HCT116 (cell line): Measurements from ENCODE around the gene SLC5A4. TPM values are rescaled to one million over a fixed set of nuclear protein-coding genes. Genes with fewer than 3 reads are reported as not detected.

Source experiments
- ATAC-seq: fragments of 200-7000 bp; cut with Tn5 transposase; 2 replicates; pipeline ENCODE4 v1.9.1; 2020; ENCODE audit warnings: mild to moderate bottlenecking, moderate library complexity
- BruUV-seq: library from RNA; stranded (reverse); fragments of 400-500 nt; replicated peaks from 2 replicates; lab custom pipeline; 2021; lab: Mats Ljungman, UMichigan
- CTCF ChIA-PET: fragments of 300-600 bp; sonication (Branson Sonifier 250); formaldehyde crosslinking; loops from one replicate; lab custom pipeline; 2021; ENCODE audit warnings: antibody characterized with exemption; lab: Charles Lee
- POLR2A ChIA-PET: fragments of 300-600, 350-600 bp; sonication (Branson Sonifier 250); formaldehyde crosslinking; loops from one replicate; lab custom pipeline; 2021; ENCODE audit warnings: antibody characterized with exemption; lab: Charles Lee
- RAD21 ChIA-PET, 2 experiments: fragments of 300-600 bp; sonication (Branson Sonifier 250); formaldehyde crosslinking; loops; one replicate each; lab custom pipeline; 2023; ENCODE audit warnings: low total read pairs in 2 of 2; ENCODE audit not compliant: uncharacterized antibody in 2 of 2, unreplicated experiment in 2 of 2, low non-redundant PET in 1 of 2; lab: Charles Lee
- DNase-seq: peaks from one replicate; pipeline ENCODE4 v3.0.0-alpha.2; 2010; ENCODE audit warnings: low read depth, low spot score
- H2AFZ ChIP-seq: fragments of 200-600 bp; shearing (Covaris generic), sonication (generic); 2 replicates; pipeline ENCODE4 v1.6.1; 2017; ENCODE audit warnings: low read depth, mixed run types, mixed read lengths, antibody characterized with exemption, low read length; ENCODE audit not compliant: poor library complexity, severe bottlenecking
- H3K27ac ChIP-seq: 2 replicates; pipeline ENCODE4 v1.5.1; 2012; ENCODE audit warnings: low read depth, low read length
- H3K27me3 ChIP-seq: fragments of 200-600 bp; sonication (generic); 2 replicates; pipeline ENCODE4 v1.6.1; 2016; ENCODE audit warnings: mixed run types, low read length, mixed read lengths; ENCODE audit not compliant: insufficient read depth
- H3K36me3 ChIP-seq, 2 experiments: fragments of 200-500 bp in 1 of 2; fragments of 200-600 bp in 1 of 2; sonication (Bioruptor generic) in 1 of 2; sonication (generic) in 1 of 2; 2 replicates each; pipeline versions ENCODE4 v1.5.1 to v1.6.1; 2014 to 2016; ENCODE audit warnings: low read length in 2 of 2, inconsistent platforms in 1 of 2, mixed read lengths in 1 of 2, mixed run types in 1 of 2; ENCODE audit not compliant: insufficient read depth in 2 of 2, control insufficient read depth in 1 of 2
- H3K4me1 ChIP-seq, 2 experiments: fragments of 200-600 bp in 1 of 2; sonication (generic) in 1 of 2; 2 replicates each; pipeline versions ENCODE4 v1.5.1 to v1.6.1; 2012 to 2017; ENCODE audit warnings: low read length in 2 of 2, inconsistent platforms in 1 of 2, mild to moderate bottlenecking in 1 of 2, mixed read lengths in 1 of 2, mixed run types in 1 of 2, moderate library complexity in 1 of 2; ENCODE audit not compliant: insufficient read depth in 2 of 2, control insufficient read depth in 1 of 2
- H3K4me2 ChIP-seq: fragments of 200-600 bp; sonication (generic); 2 replicates; pipeline ENCODE4 v1.6.1; 2017; ENCODE audit warnings: mixed run types, low read length, mixed read lengths
- H3K4me3 ChIP-seq, 2 experiments: fragments of 200-600 bp in 1 of 2; sonication (generic) in 1 of 2; replicated peaks in 1 of 2; 2 replicates each; pipeline ENCODE4 v1.5.1; 2011 to 2016; ENCODE audit warnings: low read length in 2 of 2, control low read depth in 1 of 2, low read depth in 1 of 2, mild to moderate bottlenecking in 1 of 2, mixed read lengths in 1 of 2, mixed run types in 1 of 2
- H3K79me2 ChIP-seq: fragments of 200-600 bp; sonication (generic); 2 replicates; pipeline ENCODE4 v1.6.1; 2017; ENCODE audit warnings: mild to moderate bottlenecking, mixed run types, low read length, moderate library complexity, mixed read lengths; ENCODE audit not compliant: insufficient read depth
- H3K9ac ChIP-seq: fragments of 200-600 bp; sonication (generic); 2 replicates; pipeline ENCODE4 v1.6.1; 2016; ENCODE audit warnings: low read length, mixed read lengths
- H3K9me2 ChIP-seq: fragments of 200-600 bp; sonication (generic), shearing (Covaris generic); 2 replicates; pipeline ENCODE4 v1.6.1; 2017; ENCODE audit warnings: mixed run types, mild to moderate bottlenecking, moderate library complexity; ENCODE audit not compliant: insufficient read depth
- H3K9me3 ChIP-seq, 2 experiments: fragments of 200-500 bp in 1 of 2; fragments of 200-600 bp in 1 of 2; sonication (Bioruptor generic) in 1 of 2; sonication (generic) in 1 of 2; 2 replicates each; pipeline ENCODE4 v1.6.1; 2014 to 2017; ENCODE audit warnings: low read length in 2 of 2, mixed read lengths in 2 of 2, inconsistent platforms in 1 of 2, low read depth in 1 of 2, mild to moderate bottlenecking in 1 of 2, mixed run types in 1 of 2, moderate library complexity in 1 of 2; ENCODE audit not compliant: control insufficient read depth in 1 of 2, insufficient read depth in 1 of 2
- H4K20me1 ChIP-seq: fragments of 200-600 bp; sonication (generic), shearing (Covaris generic); 2 replicates; pipeline ENCODE4 v1.6.1; 2017; ENCODE audit warnings: mixed run types, mild to moderate bottlenecking, moderate library complexity; ENCODE audit not compliant: insufficient read depth
- CBX3 ChIP-seq: IDR thresholded peaks from 2 replicates; pipeline ENCODE4 v1.6.1; 2012; ENCODE audit warnings: low read depth
- CEBPB ChIP-seq: IDR thresholded peaks from 2 replicates; pipeline ENCODE4 v1.6.1; 2012; ENCODE audit warnings: low read depth
- CTCF ChIP-seq, 3 experiments: fragments of 200-600 bp in 1 of 3; sonication (generic) in 1 of 3; IDR thresholded peaks in 2 of 3; conservative IDR thresholded peaks in 1 of 3; 2 replicates each; pipeline ENCODE4 v1.5.1; 2012 to 2017; ENCODE audit warnings: low read depth in 2 of 3, low read length in 2 of 3, antibody characterized with exemption in 1 of 3, borderline replicate concordance in 1 of 3, control low read depth in 1 of 3, mild to moderate bottlenecking in 1 of 3, mixed read lengths in 1 of 3, mixed run types in 1 of 3, moderate library complexity in 1 of 3; ENCODE audit not compliant: insufficient read depth in 1 of 3
- ELF1 ChIP-seq: IDR thresholded peaks from 2 replicates; pipeline ENCODE4 v1.6.1; 2012; ENCODE audit warnings: low read depth, borderline replicate concordance
- EZH2phosphoT487 ChIP-seq: fragments of 200-600 bp; IDR thresholded peaks from 2 replicates; pipeline ENCODE4 v1.6.1; 2018; ENCODE audit warnings: antibody characterized with exemption, borderline replicate concordance
- FOSL1 ChIP-seq: IDR thresholded peaks from 2 replicates; pipeline ENCODE4 v1.6.1; 2012; ENCODE audit warnings: low read depth
- MAX ChIP-seq: IDR thresholded peaks from 2 replicates; pipeline ENCODE4 v1.6.1; 2012
- POLR2A ChIP-seq: IDR thresholded peaks from 2 replicates; pipeline ENCODE4 v1.7.0; 2011; ENCODE audit warnings: borderline replicate concordance; ENCODE audit not compliant: insufficient read depth, insufficient read length; ENCODE audit errors: extremely low read depth
- POLR2AphosphoS5 ChIP-seq: IDR thresholded peaks from 2 replicates; pipeline ENCODE4 v1.6.1; 2011; ENCODE audit warnings: mild to moderate bottlenecking, low read depth, low read length, moderate library complexity
- RAD21 ChIP-seq: IDR thresholded peaks from 2 replicates; pipeline ENCODE4 v1.6.1; 2012; ENCODE audit warnings: low read depth, mild to moderate bottlenecking
- SP1 ChIP-seq: IDR thresholded peaks from 2 replicates; pipeline ENCODE4 v1.6.1; 2012; ENCODE audit warnings: low read depth
- SRF ChIP-seq: IDR thresholded peaks from 2 replicates; pipeline ENCODE4 v1.6.1; 2012; ENCODE audit warnings: low read depth
- YY1 ChIP-seq: IDR thresholded peaks from 2 replicates; pipeline ENCODE4 v1.6.1; 2011; ENCODE audit warnings: low read length, low read depth, moderate library complexity, mild to moderate bottlenecking; ENCODE audit not compliant: insufficient replicate concordance; ENCODE audit errors: extremely low read depth
- ZBTB33 ChIP-seq: IDR thresholded peaks from 2 replicates; pipeline ENCODE4 v1.6.1; 2011; ENCODE audit warnings: mild to moderate bottlenecking, low read length, moderate library complexity; ENCODE audit not compliant: insufficient replicate concordance; ENCODE audit errors: extremely low read depth
- ZFX ChIP-seq: fragments of 450-650 bp; IDR thresholded peaks from 2 replicates; pipeline ENCODE4 v1.6.1; 2017
- intact Hi-C: fragments of 100-400 bp; cut with micrococcal nuclease; formaldehyde crosslinking; loops from 2 replicates; pipeline ENCODE4 v1.10.0; 2022
- total RNA-seq: library from RNA; stranded (reverse); gene quantifications from one replicate; pipeline ENCODE4 v1.2.1, GENCODE V29; 2021; ENCODE audit not compliant: unreplicated experiment

The SLC5A4 gene
- total RNA-seq, 1 experiment from 2014 or later: 0.22 TPM

GRCh38 chr22:32261306-32261705 lies 6.2 kb upstream of the SLC5A4 start:
- Histone ChIP-seq H4K20me1 (no peaks in the 10 kb centered on the region), H3K9me3 (no peaks in the 10 kb centered on the region)
- TF ChIP-seq SP1: no peak
- TF ChIP-seq, all 23 proteins: peak for 0
- no peak overlapping the region for H3K4me3 ChIP-seq
- no peaks in the 10 kb centered on the region for H3K36me3 ChIP-seq
- ChIA-PET CTCF (no interaction called here), RAD21 (no interaction called here), POLR2A (no interaction called here)
- BruUV-seq: no TSS peak
- H3K27ac ChIP-seq: no peak overlapping the region
- no peak overlapping the region for H2AFZ ChIP-seq
- no peaks in the 10 kb centered on the region for H3K9me2 ChIP-seq
- H3K9ac ChIP-seq: no peak overlapping the region
- H3K27me3 ChIP-seq: no peaks in the 10 kb centered on the region
- peaks cover 3 to 5% of the 10 kb centered on the region in 2 experiments; a peak in 2 of 4 replicates for H3K4me1 ChIP-seq
- ATAC-seq (no peak), DNase-seq (no peak)
- no peak overlapping the region for H3K4me2 ChIP-seq
- no peaks in the 10 kb centered on the region for H3K79me2 ChIP-seq
- intact Hi-C loops: no loop called here

GRCh38 chr22:32258791-32259190 lies 3.6 kb upstream of the SLC5A4 start:
- intact Hi-C loops: no loop called here
- Histone ChIP-seq H3K27ac (no peak overlapping the region), H3K79me2 (no peaks in the 10 kb centered on the region), H2AFZ (no peak overlapping the region), H3K4me2 (no peak overlapping the region), H3K4me3 (no peak overlapping the region), H3K9me3 (no peaks in the 10 kb centered on the region), H4K20me1 (no peaks in the 10 kb centered on the region), H3K9ac (no peak overlapping the region), H3K36me3 (no peaks in the 10 kb centered on the region), H3K27me3 (no peaks in the 10 kb centered on the region), H3K4me1 (no peaks in the 10 kb centered on the region), H3K9me2 (no peaks in the 10 kb centered on the region)
- no TSS peak for BruUV-seq
- ChIA-PET CTCF (no interaction called here), POLR2A (no interaction called here), RAD21 (no interaction called here)
- no peak for DNase-seq
- no peak for ATAC-seq
- TF ChIP-seq ZBTB33 (no peak), ZFX (no peak), YY1 (no peak), RAD21 (no peak), POLR2A (no peak), SRF (no peak), CTCF (IDR thresholded peaks at IDR 0.05 in 2 of 3, conservative IDR thresholded peaks at IDR 0.05 in 1 of 3; ENCODE audit: borderline replicate concordance in 1 of 3, insufficient read depth in 1 of 3, low read depth in 2 of 3, low read length in 2 of 3) (no peak), EZH2phosphoT487 (no peak), CEBPB (no peak), SP1 (no peak), ELF1 (no peak), POLR2AphosphoS5 (no peak), MAX (no peak), FOSL1 (no peak), CBX3 (no peak)
